ENCODE results near the gene OR4D10. TPM values are rescaled to one million over a fixed set of nuclear protein-coding genes. Genes with fewer than 3 reads are reported as not detected.
"Not testable (repeated sequence)": the region's sequence is repeated elsewhere in the genome, so short reads cannot be mapped to it uniquely, and the experiment has no call there.

The OR4D10 gene
- total RNA-seq = not detected

DNA sequence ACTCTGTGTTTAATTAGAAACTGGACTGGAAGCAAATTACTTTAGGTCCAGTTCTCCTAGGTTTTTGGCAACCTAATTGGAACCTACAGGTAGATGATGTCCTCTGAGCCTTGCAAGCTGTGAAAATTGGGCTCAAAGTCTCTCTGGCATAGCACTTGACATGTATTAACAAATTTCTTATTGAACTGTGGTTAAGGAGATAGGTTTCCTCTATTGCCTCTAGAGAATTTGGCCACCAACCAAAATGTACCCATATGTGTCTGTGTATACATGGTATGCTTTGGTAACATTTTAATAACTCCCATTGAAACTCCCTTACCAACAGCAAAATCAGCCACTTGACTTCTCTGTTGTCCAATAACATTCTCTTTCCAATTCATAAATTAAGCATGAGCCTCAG is at the start of gene OR4D10:
Gene OR4D10 (plus strand): TSS at position 301 of the 400 bp plus-strand sequence. CDS start 4,115 bp downstream, outside the sequence.
- no peak for DNase-seq

DNA sequence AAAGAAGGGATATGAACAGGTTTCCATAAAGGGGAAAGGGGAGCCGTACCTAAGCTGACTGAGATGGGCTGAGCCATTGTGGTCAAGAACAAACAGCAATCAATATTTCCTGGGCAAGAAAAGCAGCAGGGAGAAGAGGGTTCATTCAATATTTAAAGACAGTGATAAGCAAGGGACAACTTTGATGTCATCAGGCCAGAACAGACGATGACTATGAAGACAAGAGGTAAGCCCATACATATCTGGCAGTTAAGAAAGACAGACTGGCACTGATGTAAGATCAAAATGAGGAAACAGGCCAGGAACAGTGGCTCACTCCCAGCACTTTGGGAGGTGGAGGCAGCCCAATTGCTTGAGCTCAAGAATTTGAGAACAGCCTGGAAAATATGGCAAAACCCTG is 49.3 kb upstream of the OR4D10 start:
- no peak for DNase-seq

DNA sequence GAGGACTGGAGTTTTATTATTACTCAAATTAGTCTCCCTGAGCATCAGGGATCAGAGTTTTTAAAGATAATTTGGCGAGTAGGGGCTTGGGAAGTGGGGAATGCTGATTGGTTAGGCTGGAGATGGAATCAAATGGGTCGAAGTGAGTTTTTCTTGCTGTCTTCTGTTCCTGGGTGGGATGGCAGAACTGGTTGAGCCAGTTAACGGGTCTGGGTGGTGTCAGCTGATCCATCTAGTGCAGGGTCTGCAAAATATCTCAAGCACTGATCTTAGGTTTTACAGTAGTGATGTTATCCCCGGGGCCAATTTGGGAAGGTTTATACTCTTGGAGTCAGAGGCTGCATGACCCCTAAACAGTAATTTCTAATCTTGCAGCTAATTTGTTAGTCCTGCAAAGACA is 48.0 kb upstream of the OR4D10 start:
- DNase-seq = no peak

DNA sequence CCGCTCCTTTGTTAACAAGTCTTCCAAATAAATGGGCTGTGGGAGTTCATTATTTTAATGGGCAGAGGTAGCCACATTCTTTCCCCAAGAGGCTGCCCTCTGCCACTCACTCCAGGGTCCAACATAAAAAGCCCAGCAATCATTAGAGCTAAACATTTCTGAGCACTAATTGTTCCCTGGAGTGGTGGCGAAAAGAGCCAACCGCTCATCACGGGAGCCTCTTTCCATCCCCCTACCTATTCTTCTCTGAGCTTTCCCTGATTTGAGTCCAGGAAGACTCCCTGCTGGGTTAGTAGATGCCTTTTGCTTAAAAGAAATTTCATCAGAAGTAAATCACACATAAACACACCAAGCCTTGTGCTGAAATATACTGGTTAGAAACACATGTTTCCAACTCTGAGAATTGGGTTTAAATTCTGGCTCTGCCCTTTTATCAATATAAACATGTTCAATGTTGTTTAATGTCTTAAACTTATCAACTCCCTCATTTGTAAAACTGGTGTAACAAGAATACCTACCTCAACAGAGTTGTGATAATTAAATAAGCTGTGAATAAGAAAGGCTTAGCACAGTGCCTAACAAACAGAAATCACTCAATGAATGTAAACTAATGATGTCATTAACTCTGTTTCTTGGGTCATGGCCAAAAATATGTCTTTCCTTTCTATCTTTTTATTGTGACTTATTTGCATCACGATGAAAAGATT is 46.6 kb upstream of the OR4D10 start, which contains the start of gene OR5A2:
Gene OR5A2 (minus strand): TSS at position 53 of the 707 bp plus-strand sequence. CDS start 3,460 bp downstream, outside the sequence.
- DNase-seq = no peak

DNA sequence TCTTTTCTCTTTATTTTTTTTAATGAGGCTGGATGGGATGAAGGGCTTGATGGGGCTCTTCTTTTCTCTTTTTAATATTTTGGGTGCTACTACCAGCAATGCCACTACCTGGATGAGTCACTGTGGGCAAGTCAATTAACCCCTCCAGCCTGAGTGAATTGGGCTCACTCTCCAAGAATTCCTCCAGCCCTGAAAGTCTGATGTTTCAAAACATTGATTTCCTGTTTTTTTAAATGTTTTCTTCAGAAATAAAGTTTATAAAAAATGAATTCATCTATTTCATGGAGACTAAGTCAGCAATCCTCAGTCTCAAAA is 46.1 kb upstream of the OR4D10 start:
- DNase-seq = no peak

DNA sequence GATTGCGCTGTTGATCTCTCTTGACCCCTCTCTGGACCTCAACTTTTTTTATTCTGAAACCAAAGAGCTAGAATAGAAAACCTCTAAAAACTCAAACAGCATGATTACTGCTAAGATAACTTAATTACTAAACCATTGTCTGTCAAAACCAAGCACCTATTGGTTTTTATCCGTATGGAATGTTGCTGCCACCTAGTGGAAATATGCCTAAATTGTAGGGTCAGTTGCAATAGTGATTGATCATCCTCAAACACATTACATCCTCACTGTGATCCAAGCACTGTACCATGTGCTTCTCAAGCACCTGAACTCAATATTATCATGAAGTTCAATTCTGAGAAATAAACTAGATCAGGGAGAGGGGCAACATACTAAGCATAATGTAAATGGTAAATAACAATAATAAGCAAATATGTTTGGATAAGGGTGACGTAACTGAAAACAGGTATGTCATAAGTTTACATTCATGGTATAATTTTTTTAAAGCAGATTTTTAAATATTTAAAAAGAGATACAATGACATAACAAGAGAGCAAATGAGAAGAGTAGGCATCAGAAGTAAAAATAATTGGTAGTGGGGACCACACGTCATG is 43.1 kb upstream of the OR4D10 start:
- DNase-seq = peak; percentile 23

DNA sequence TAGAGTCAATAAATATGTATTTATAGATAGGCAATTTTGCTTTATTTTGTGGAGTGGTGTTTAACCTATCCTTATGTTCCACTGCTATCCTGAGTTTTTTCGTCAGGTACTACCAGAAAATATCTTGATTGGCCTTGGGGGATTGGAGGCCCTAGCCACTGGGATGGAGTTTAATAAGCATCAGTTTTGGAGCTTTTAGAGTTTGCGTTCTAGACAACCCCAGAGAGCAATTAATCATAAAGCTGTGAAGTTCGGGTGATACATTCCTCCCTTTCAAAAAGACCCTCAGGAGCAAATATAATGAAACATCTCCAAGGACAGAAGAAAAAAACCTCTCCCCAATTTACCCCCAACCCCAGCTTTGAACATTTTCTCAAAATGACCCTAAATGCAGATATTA is 36.9 kb upstream of the OR4D10 start, which contains the start of gene OR5A1:
Gene OR5A1 (plus strand): TSS at position 301 of the 400 bp plus-strand sequence. CDS start 6,700 bp downstream, outside the sequence.
- no peak for DNase-seq

DNA sequence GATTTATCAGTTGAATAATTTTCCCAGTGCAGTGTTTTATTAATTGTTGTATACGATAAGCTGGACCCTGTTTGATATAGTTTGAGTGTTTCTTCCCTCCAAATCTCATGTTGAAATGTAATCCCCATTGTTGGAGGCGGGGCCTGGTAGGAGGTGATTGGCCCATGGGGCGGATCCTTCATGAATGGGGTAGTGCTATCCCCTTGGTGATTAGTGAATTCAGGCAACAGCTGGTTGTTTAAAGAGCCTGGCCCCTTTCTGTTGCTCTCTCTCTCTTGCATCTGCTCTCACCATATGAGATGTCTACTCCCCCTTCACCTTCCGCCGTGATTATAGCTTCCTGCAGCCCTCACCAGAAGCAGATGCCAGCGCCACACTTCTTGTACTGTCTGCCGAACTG is 35.3 kb upstream of the OR4D10 start:
- no peak for DNase-seq

DNA sequence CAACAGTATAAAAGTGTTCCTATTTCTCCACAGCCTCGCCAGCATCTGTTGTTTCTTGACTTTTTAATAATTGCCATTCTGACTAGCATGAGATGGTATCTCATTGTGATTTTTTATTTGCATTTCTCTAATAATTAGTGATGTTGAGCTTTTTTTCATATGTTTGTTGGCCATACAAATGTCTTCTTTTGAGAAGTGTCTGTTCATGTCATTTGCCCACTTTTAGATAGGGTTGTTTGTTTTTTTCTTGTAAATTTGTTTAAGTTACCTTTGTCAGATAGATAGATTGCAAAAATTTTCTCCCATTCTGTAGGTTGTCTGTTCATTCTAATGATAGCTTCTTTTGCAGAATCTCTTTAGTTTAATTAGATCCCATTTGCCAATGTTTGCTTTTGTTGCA is 27.5 kb upstream of the OR4D10 start:
- DNase-seq = not testable (repeated sequence)

DNA sequence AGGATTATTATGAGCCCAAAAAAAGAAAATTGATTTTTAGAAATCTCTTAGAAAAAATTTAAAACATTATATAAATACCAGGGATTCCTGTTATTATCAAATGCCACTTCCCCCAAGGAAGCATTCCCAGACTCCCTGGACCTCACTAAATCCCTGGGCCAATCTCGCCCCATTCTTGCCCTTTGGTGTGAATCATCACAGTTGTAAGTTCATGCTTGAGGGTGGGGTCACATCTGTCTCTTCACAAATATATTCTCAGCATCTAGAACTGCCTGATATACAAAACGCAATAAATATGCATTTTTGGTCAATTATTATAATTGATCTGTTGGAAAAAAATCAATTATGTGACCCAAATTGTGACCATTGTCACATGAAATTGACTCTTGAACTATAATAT is 24.6 kb upstream of the OR4D10 start:
- no peak for DNase-seq

DNA sequence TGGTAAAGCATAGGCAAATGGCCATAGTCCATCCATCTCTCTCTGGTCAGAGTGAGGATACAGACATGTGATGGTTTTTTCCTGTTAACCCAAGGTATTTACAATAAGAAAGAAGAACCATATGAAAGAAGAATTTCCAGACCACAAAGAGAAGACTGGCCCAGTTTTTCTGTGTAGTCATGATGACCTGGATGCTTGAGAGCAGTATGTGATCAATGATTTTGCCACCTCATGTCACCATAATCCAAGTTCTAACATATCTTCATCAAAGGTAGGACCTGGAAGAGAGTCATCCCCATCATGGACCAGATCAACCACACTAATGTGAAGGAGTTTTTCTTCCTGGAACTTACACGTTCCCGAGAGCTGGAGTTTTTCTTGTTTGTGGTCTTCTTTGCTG is 16.5 kb upstream of the OR4D10 start, which contains the start of gene OR4D6:
Gene OR4D6 (plus strand): TSS at position 301 of the 400 bp plus-strand sequence. CDS start 0 bp downstream, at position 301.
- DNase-seq = no peak

DNA sequence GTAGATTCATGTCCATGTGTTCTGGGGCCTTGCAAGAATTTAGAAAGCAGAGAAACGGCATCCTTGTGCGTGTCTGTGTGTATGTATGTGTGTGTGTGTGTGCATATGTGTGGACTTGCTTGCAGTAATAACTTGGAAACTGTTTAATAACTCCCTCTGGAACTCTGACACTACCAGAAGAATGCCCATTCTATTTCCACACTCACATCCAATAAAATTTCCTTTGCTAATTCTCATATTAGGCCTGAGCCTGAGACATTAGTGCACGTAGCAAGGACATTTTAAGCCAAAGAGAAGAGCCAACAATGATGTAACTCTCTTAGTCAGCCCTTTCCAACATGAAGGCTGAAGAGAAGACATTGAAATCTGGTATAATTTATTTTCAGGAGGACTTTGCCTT is 13.2 kb upstream of the OR4D10 start:
- no peak for DNase-seq

DNA sequence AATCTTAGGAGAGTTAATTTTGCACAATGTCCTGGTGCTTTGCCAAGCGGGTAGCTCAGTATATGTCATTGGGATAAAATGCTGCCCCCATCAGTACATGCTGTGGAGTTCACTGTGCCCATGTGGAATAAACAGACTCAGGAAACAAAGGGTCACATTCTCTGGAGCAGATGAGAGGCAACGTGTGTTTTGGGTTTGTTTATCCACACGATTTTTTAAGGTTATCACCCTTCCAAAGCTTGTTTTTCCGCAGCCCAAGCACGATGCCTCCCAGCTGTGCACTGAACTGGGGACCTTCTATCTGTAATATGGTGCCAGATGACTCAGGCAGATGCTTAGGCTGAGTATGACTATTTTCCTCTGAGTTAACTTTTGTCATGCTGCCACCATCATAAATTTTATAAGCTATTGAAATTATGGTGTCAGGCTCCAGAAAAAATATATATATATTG is 9.9 kb upstream of the OR4D10 start:
- no peak for DNase-seq

DNA sequence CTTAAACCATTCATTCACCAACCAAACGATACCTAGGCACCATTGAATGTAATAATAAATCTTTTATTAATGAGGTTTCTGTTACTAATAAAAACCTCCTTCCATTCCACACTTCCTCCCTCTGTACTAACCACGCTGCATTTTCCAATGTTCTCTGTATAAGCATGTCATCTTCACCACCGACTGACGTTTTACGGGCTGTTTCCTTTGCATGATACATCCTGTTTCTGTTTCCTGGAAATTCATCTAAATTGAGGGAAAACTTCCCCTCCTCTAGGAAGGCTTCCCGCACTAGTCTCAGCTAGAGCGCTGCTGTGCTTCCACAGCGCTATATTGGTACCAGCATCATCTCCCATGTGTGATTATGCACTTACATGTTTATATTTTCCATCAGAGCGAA is 2.1 kb downstream of the OR4D10 start:
- DNase-seq = no peak

DNA sequence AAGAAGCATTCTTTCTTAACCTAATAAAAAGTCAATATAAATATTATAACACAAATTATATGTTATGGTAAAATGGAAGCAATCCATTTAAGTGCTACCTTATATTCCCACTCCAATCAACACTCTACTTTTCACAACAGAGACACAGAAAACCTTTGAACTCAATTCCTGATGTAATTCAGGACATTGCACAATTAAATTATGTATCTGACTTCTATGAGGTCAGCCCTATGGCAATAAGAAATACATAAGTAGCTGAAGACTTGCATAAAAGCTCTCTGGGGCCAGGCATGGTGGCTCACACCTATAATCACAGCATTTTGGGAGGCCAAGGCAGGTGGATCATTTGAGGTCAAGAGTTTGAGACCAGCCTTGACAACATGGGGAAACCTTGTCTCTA is 6.8 kb downstream of the OR4D10 start:
- DNase-seq = no peak

DNA sequence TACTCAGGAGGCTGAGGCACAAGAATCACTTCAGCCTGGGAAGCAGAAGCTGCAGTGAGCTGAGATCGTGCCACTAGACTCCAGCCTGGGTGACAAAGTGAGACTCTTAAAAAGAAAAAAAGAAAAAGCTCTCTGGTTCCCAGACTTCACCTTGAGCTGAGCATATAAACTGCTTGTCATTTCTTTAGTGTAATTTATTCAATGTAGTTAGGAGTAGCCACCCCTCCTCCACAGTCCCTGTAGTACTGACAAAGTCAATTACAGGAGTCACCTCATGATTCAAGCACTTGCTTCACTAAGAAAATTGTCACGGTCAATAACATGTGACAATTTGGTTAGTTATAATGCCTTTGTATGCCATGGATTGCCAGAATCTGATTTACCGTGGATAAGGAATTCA is 7.2 kb downstream of the OR4D10 start:
- DNase-seq = no peak

DNA sequence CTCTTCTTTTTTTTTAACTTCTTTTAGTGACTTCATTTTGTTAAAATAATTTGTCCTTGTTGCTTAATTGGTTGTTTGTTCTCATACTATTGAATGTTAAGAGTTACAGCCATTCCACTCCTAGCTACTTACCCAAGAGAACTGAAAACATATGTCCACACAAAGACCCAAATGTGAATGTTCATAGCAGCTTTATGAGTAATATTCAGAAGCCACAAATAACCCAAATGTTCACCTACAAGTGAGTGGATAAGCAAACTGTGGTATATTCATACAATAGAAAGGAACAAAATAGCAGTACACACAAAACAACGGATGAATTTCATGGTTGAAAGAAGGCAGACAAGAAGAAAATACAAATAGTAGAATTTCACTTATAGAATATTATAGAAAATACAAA is 28.8 kb downstream of the OR4D10 start:
- no peak for DNase-seq

DNA sequence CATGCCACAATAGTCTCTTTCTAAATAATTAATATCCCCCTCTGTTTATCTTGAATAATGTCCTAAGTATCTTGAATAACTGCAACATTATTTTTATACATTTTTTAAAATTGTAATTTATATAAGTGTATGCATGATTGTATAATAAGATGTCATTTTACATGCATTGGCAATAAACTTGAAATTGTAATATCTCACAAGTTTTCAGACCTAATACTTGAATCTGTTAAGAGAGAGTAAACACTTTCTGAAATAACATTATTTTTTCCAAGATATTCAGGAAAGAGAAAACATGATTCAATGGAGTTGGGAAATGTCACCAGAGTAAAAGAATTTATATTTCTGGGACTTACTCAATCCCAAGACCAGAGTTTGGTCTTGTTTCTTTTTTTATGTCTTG is 30.2 kb downstream of the OR4D10 start, which contains the start of gene OR4D11:
Gene OR4D11 (plus strand): TSS at position 301 of the 400 bp plus-strand sequence. CDS start 0 bp downstream, at position 301.
- no peak for DNase-seq

DNA sequence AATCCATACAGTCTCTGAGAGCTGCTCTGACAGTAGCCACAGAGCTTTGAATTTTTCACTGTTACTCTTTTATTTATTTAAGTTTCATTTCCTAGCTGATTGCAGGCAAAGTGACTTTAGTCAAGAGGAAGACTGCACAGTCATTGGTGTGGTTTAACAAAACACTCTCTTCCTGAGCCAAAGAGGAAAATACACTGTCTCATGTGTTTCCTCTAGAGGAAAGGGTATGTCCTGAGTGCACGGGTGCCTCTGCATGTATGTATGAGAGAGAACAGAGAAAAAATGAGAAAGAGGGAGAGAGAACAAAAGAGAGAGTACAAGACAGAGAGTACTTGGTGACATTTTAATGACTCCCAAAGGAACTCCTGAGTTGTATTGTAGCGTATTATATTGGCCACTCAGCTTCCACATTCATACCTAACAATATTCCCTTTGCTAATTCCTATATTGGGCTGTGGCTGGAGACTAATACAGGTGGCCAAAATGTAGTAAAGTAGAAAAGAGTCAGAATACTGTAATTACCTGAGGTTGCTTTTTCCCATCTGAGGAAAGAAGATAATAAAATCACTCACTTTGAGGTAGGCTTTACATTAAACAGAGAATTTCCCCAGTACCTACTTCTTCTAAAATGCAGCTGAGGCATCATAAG is 38.0 kb downstream of the OR4D10 start, which contains the start of gene OR4D9:
Gene OR4D9 (plus strand): TSS at position 599 of the 649 bp plus-strand sequence. CDS start 3,374 bp downstream, outside the sequence.
- DNase-seq = no peak

DNA sequence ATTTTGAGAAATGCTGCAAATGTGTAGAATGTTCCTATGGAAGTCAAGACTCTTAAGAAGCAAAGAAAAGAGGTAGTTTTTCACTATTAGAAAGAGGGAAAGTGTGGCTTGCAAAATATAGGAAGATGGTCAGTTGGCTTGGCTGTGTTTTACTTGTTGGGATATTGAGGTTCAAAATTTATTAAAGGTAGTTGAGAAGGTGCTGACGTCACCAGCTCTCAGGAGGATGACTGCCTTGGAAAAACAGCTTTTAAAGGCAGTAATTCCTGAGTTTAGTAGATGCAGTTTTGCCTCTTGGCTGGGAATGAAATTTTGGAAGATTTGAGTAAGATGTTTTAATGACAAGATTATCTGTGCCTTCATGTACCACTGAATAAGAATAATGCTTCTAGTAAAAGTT is 38.6 kb downstream of the OR4D10 start:
- DNase-seq = no peak

DNA sequence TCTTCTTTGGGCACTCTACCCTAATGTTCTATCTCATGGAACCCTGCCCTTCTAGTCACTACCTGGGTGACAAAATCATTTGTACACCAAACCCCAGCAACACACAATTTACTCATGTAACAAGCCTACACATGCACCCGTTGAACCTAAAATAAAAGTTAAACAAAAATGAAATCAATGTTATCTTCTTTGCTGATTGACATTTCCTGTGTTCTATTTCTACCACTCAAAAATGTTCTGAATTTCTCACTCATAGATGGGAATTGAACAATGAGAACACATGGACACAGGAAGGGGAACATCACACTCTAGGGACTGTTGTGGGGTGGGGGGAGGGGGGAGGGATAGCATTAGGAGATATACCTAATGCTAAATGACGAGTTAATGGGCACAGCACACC is 47.0 kb downstream of the OR4D10 start:
- not testable (repeated sequence) for DNase-seq

DNA sequence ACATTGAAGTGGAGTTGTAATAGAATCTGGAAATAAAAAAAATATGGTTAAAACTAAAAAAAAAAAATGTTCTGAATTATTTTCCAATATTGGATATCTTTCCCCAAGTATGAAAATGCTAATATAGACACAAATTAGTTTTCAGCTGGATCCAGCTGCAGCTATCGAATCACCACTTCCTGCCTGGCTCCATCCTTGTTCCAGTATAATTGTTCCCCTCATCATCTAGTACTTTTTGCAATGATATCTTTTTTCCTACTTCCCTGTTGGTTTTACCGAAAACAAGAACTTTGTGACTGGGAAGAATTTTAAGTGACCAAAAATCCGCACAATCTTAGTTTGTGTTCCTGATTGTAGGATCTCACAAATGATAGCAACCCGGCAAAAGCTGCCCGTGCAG is 47.6 kb downstream of the OR4D10 start:
- no peak for DNase-seq

DNA sequence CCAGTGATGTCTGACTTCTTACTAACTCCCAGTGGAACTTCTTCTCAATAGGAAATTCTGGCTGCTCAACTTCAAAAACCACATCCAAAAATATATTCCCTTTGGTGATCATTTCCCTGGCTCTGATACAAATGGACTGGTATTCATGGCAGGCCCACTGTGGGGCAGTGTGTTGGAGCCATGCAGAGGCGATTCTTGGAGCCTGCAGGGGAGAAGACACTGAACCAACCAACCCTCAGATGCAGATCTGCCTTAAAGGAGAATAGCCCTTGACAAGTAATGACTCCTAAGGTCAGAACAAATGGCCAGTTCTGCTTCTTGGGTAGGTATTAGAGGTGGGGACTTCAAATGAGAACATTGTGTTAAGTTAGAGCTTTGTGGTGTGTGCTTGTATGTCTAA is 50.4 kb downstream of the OR4D10 start:
- no peak for DNase-seq

DNA sequence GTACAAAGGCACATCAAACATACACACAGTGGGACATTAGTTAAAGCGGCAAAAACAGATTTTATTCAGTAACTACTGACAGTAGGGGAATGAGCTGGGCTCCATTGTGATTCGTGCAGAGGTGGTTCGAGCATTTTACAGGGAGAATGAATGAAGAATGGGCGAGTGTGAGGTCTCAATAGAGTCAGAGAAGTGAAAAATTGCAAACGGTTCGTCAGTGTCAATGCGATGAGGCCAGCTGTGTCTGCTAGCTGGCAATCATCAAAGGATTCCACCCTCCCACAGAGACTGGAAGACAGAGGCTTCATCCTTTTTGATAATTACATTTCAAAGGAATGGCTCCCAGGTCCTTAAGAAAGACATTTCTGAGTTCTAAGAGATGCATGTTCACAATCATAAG is 55.6 kb downstream of the OR4D10 start:
- no peak for DNase-seq
